Measurements from ENCODE around the gene GPN1. TPM values are rescaled to one million over a fixed set of nuclear protein-coding genes. Genes with fewer than 3 reads are reported as not detected.
A peak's percentile ranks its signal among the peaks of the same experiment; 100 is the strongest.

GPN1 gene
- 45.5 and 48.5 TPM in 2 replicates for total RNA-seq (2021)
- long read RNA-seq, transcript GPN1-212 (14 exons, 1,832 nt), result major isoform, 390 of 433 reads
- long read RNA-seq, partial matches to known transcripts, result 9 of 433 reads
- long read RNA-seq, other reads (novel, unspliced or antisense), result 33 of 433 reads

GRCh38 chr2:27628767-27629709, at the start of gene GPN1, which contains the start of gene CCDC121:
GPN1 (plus strand) TSS chr2:27629050; CDS start chr2:27629059, 9 bp downstream.
CCDC121 (minus strand) TSS chr2:27629012; CDS start chr2:27627799, 1,213 bp downstream.
- no peak within 1 kb of the TSS for H4K5ac ChIP-seq (ENCODE audit: insufficient read length, low read depth, low read length)
- Mint-ChIP-seq H3K27ac (no peak within 1 kb of the TSS), H3K4me1 (peaks cover 5 to 21% of the 10 kb centered on the region in 2 experiments), H3K9me3 (no peaks in the 10 kb centered on the region), H3K27me3 (ENCODE audit: low read depth) (no peaks in the 10 kb centered on the region), H3K36me3 (ENCODE audit: insufficient read depth in 1 of 3, low read depth in 3 of 3) (peaks cover 10 to 40% (median 25%) of the 10 kb centered on the region in 3 experiments), H3K4me3 (no peak within 1 kb of the TSS)
- no peak within 1 kb of the TSS for H3K27ac ChIP-seq (ENCODE audit: insufficient read length, low read depth, low read length)
- no peaks in the 10 kb centered on the region for H3K79me2 ChIP-seq (ENCODE audit: insufficient read depth, low read length)
- no peaks in the 10 kb centered on the region for H3K79me1 ChIP-seq (ENCODE audit: insufficient read depth, low read depth, low read length, poor library complexity, severe bottlenecking)
- no peak within 1 kb of the TSS for H3K4ac ChIP-seq (ENCODE audit: low read depth, low read length)
- H3K9me3 ChIP-seq (ENCODE audit: control insufficient read depth, low read depth, low read length), result no peaks in the 10 kb centered on the region
- no peak within 1 kb of the TSS for H3K23ac ChIP-seq (ENCODE audit: insufficient read length, low read depth, low read length)
- peaks cover 3% of the 10 kb centered on the region for H3K23me2 ChIP-seq (ENCODE audit: insufficient read length, low read depth, low read length, poor library complexity, severe bottlenecking)
- no peak within 1 kb of the TSS for H2BK5ac ChIP-seq (ENCODE audit: insufficient read length, low read length)
- no peak within 1 kb of the TSS for H2BK20ac ChIP-seq (ENCODE audit: low read depth, low read length, poor library complexity, severe bottlenecking)
- no peak within 1 kb of the TSS for H4K8ac ChIP-seq (replicated peaks; ENCODE audit: insufficient read length, low read depth, low read length)
- H3K56ac ChIP-seq (ENCODE audit: insufficient read length, low read depth, low read length), result no peak within 1 kb of the TSS
- H3K4me2 ChIP-seq (ENCODE audit: insufficient read depth, insufficient read length, low read length), result peak within 1 kb of the TSS; percentile 52
- no peak within 1 kb of the TSS for H2AFZ ChIP-seq (ENCODE audit: low read length)
- no peaks in the 10 kb centered on the region for H3K27me3 ChIP-seq (ENCODE audit: insufficient read depth, low read length)
- no peak within 1 kb of the TSS for H3T11ph ChIP-seq (ENCODE audit: low read length)
- DNase-seq, result peak; percentile 88
- H3K18ac ChIP-seq (ENCODE audit: insufficient read length, low read depth, low read length), result peak within 1 kb of the TSS; percentile 45
- H4K91ac ChIP-seq (ENCODE audit: insufficient read length, low read depth, low read length), result no peak within 1 kb of the TSS
- no CpG with 5 or more reads among the region's 44 CpGs for WGBS (ENCODE audit: extremely low coverage, insufficient read length, low lambda C conversion rate)
- H2BK15ac ChIP-seq (ENCODE audit: low read depth, low read length), result no peak within 1 kb of the TSS
- no peaks in the 10 kb centered on the region for H3K4me1 ChIP-seq (ENCODE audit: insufficient read depth, low read length)
- H3K9ac ChIP-seq (ENCODE audit: extremely low read depth, insufficient read length, low read length), result peak within 1 kb of the TSS; percentile 83
- H3K14ac ChIP-seq (ENCODE audit: insufficient read depth, low read length), result peak within 1 kb of the TSS; percentile 61
- H2BK120ac ChIP-seq (ENCODE audit: low read depth, low read length, poor library complexity, severe bottlenecking), result no peak within 1 kb of the TSS
- no peak within 1 kb of the TSS for H2AK5ac ChIP-seq (ENCODE audit: insufficient read length, low read length)
- TF ChIP-seq, protein P1, sequence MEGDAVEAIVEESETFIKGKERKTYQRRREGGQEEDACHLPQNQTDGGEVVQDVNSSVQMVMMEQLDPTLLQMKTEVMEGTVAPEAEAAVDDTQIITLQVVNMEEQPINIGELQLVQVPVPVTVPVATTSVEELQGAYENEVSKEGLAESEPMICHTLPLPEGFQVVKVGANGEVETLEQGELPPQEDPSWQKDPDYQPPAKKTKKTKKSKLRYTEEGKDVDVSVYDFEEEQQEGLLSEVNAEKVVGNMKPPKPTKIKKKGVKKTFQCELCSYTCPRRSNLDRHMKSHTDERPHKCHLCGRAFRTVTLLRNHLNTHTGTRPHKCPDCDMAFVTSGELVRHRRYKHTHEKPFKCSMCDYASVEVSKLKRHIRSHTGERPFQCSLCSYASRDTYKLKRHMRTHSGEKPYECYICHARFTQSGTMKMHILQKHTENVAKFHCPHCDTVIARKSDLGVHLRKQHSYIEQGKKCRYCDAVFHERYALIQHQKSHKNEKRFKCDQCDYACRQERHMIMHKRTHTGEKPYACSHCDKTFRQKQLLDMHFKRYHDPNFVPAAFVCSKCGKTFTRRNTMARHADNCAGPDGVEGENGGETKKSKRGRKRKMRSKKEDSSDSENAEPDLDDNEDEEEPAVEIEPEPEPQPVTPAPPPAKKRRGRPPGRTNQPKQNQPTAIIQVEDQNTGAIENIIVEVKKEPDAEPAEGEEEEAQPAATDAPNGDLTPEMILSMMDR (conservative IDR thresholded peaks at IDR 0.05), result no peak
- H2BK12ac ChIP-seq (ENCODE audit: insufficient read length, low read depth, low read length), result no peak within 1 kb of the TSS
- no peaks in the 10 kb centered on the region for H4K20me1 ChIP-seq (ENCODE audit: control insufficient read depth, insufficient read depth, insufficient read length)
